ENCODE results near the gene PANK4.

Gene PANK4

GRCh38 chr1:2508751-2509150, 17.6 kb downstream of the PANK4 start:
- FAIRE-seq, result no peak

GRCh38 chr1:2508180-2508579, 18.2 kb downstream of the PANK4 start:
- no peak for FAIRE-seq

- no peak for FAIRE-seq
These were observed 18.6 kb downstream of the PANK4 start for GRCh38 chr1:2507744-2508155.

- FAIRE-seq, result no peak
These were observed 19.4 kb downstream of the PANK4 start for GRCh38 chr1:2506901-2507565.

- no peak for FAIRE-seq
These were observed 20.2 kb downstream of the PANK4 start for GRCh38 chr1:2506007-2506860.

- no peak for FAIRE-seq
These were observed 20.9 kb downstream of the PANK4 start for GRCh38 chr1:2505461-2505994.

GRCh38 chr1:2504949-2505272, 21.5 kb downstream of the PANK4 start:
- no peak for FAIRE-seq

- no peak for FAIRE-seq
These were observed 22.0 kb downstream of the PANK4 start for GRCh38 chr1:2504225-2504948.

- FAIRE-seq, result no peak
These were observed 22.7 kb downstream of the PANK4 start for GRCh38 chr1:2503554-2504224.

GRCh38 chr1:2502661-2503553, 23.5 kb downstream of the PANK4 start:
- no peak for FAIRE-seq

GRCh38 chr1:2502210-2502609, 24.2 kb downstream of the PANK4 start:
- no peak for FAIRE-seq

GRCh38 chr1:2501820-2502119, 24.6 kb downstream of the PANK4 start:
- no peak for FAIRE-seq

GRCh38 chr1:2501041-2501819, 25.2 kb downstream of the PANK4 start:
- FAIRE-seq, result no peak

- no peak for FAIRE-seq
These were observed 26.3 kb downstream of the PANK4 start for GRCh38 chr1:2499986-2500596.

GRCh38 chr1:2499260-2499659, 27.1 kb downstream of the PANK4 start:
- FAIRE-seq, result no peak

GRCh38 chr1:2498648-2499047, 27.7 kb downstream of the PANK4 start:
- FAIRE-seq, result no peak

- no peak for FAIRE-seq
These were observed 28.5 kb downstream of the PANK4 start for GRCh38 chr1:2497891-2498290.

- no peak for FAIRE-seq
These were observed 29.6 kb downstream of the PANK4 start for GRCh38 chr1:2496746-2497145.

GRCh38 chr1:2496087-2496622, 30.2 kb downstream of the PANK4 start:
- no peak for FAIRE-seq

- FAIRE-seq, result no peak
These were observed 30.9 kb downstream of the PANK4 start for GRCh38 chr1:2495546-2495945.

- no peak for FAIRE-seq
These were observed 31.4 kb downstream of the PANK4 start for GRCh38 chr1:2495026-2495425.

Data from TTC549 (cell line).